Measurements from ENCODE around the gene RPL41. TPM values are rescaled to one million over a fixed set of nuclear protein-coding genes. Genes with fewer than 3 reads are reported as not detected.

The RPL41 gene
- total and polyA plus RNA-seq, 9 of the 15 experiments (the other 6 are each of a cell fraction or from before 2014, with no cell fraction given) = 3,403 to 11,276 (median 5,604) TPM

GRCh38 chr12:56116267-56117081, at the start of gene RPL41 (continued):
- TF ChIP-seq AFF4 (CRISPR knock-in tag; IDR thresholded peaks at IDR 0.05) = peak; percentile 95
- no peak for TF ChIP-seq TBL1XR1 (IDR thresholded peaks at IDR 0.05; ENCODE audit: low read length in 2 of 2)
- TF ChIP-seq ZNF511 (CRISPR knock-in tag; IDR thresholded peaks at IDR 0.05) = no peak; the same call in 1 of the 2 replicates
- peak; percentile 71; the same call in 1 of the 2 replicates for TF ChIP-seq KLF13 (tag; IDR thresholded peaks at IDR 0.05; ENCODE audit: borderline replicate concordance, low read depth)
- TF ChIP-seq ZNF3 (CRISPR knock-in tag; IDR thresholded peaks at IDR 0.05) = no peak
- TF ChIP-seq RNF2 (IDR thresholded peaks at IDR 0.05) = peak; percentile 76; the same call in 1 of the 2 replicates
- TF ChIP-seq ZNF79 (CRISPR knock-in tag; IDR thresholded peaks at IDR 0.05; ENCODE audit: low read depth) = no peak
- TF ChIP-seq ETV5 (CRISPR knock-in tag; IDR thresholded peaks at IDR 0.05; ENCODE audit: low read depth) = no peak
- 0 out of 2 replicates have a peak, but pooled peaks have one; percentile 17 for TF ChIP-seq ZNF239 (CRISPR knock-in tag; IDR thresholded peaks at IDR 0.05)
- TF ChIP-seq ZNF717 (CRISPR knock-in tag; IDR thresholded peaks at IDR 0.05) = peak; percentile 28; the same call in 1 of the 2 replicates
- no peak for TF ChIP-seq ZNF77 (CRISPR knock-in tag; IDR thresholded peaks at IDR 0.05)
- no peak for TF ChIP-seq ZNF586 (CRISPR knock-in tag; conservative IDR thresholded peaks at IDR 0.05)
- TF ChIP-seq PBX2 (CRISPR knock-in tag; IDR thresholded peaks at IDR 0.05; ENCODE audit: low read depth) = no peak
- TF ChIP-seq PBX2 (tag; conservative IDR thresholded peaks at IDR 0.05; ENCODE audit: low read depth) = no peak
- TF ChIP-seq ARHGAP35 (IDR thresholded peaks at IDR 0.05; ENCODE audit: partially characterized antibody) = no peak
- peak; percentile 38; the same call in 1 of the 2 replicates for TF ChIP-seq TFAP4 (CRISPR knock-in tag; IDR thresholded peaks at IDR 0.05; ENCODE audit: borderline replicate concordance)
- TF ChIP-seq CHD1 (IDR thresholded peaks at IDR 0.05; ENCODE audit: low read length) = peak; percentile 88

All from K562 (cell line).